ENCODE data around the gene OR10G7.

DNA sequence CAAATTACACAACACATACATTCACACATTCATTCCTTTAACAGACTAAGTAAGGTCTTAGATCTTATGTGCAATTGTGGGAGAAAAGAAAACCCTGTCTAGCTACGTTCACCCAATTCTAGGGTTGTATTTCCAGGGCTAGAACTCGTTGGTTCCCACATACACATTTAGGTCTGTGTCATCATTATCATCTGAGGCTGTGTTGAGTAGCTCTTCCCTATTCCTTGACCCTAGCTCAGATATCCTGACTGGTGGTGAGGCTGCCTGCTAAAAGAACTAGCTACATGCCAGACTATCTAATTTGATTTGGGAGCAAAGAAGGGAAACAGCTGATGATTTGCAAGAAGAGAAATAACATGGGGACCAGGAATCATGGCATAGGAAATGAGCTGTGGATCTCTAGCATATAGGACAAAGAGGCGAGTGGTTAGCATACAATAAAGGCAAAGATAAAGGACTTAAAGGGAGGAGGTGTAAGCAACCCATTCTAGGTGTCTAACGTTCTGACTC is 27.5 kb upstream of the OR10G7 start:
- TF ChIP-seq, protein P1, sequence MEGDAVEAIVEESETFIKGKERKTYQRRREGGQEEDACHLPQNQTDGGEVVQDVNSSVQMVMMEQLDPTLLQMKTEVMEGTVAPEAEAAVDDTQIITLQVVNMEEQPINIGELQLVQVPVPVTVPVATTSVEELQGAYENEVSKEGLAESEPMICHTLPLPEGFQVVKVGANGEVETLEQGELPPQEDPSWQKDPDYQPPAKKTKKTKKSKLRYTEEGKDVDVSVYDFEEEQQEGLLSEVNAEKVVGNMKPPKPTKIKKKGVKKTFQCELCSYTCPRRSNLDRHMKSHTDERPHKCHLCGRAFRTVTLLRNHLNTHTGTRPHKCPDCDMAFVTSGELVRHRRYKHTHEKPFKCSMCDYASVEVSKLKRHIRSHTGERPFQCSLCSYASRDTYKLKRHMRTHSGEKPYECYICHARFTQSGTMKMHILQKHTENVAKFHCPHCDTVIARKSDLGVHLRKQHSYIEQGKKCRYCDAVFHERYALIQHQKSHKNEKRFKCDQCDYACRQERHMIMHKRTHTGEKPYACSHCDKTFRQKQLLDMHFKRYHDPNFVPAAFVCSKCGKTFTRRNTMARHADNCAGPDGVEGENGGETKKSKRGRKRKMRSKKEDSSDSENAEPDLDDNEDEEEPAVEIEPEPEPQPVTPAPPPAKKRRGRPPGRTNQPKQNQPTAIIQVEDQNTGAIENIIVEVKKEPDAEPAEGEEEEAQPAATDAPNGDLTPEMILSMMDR (conservative IDR thresholded peaks at IDR 0.05 in 1 of 2, IDR thresholded peaks at IDR 0.05 in 1 of 2; ENCODE audit: low read depth in 1 of 2, low read length in 2 of 2), result no peak
- no peak for TF ChIP-seq EZH2 (IDR thresholded peaks at IDR 0.05; ENCODE audit: low read length, missing control alignments)
